NT2/D1 (cell line): ENCODE data around the gene PDPK1.

Source experiments
- SUZ12 ChIP-seq: IDR thresholded peaks from 2 replicates; pipeline ENCODE4 v1.6.1; 2011; ENCODE audit not compliant: insufficient read length, insufficient read depth; ENCODE audit errors: extremely low read depth
- YY1 ChIP-seq: IDR thresholded peaks from 2 replicates; pipeline ENCODE4 v1.6.1; 2011; ENCODE audit not compliant: insufficient read length, insufficient read depth
- ZNF274 ChIP-seq: IDR thresholded peaks from 2 replicates; pipeline ENCODE4 v1.6.1; 2011; ENCODE audit warnings: mild to moderate bottlenecking, low read depth, low read length

DNA sequence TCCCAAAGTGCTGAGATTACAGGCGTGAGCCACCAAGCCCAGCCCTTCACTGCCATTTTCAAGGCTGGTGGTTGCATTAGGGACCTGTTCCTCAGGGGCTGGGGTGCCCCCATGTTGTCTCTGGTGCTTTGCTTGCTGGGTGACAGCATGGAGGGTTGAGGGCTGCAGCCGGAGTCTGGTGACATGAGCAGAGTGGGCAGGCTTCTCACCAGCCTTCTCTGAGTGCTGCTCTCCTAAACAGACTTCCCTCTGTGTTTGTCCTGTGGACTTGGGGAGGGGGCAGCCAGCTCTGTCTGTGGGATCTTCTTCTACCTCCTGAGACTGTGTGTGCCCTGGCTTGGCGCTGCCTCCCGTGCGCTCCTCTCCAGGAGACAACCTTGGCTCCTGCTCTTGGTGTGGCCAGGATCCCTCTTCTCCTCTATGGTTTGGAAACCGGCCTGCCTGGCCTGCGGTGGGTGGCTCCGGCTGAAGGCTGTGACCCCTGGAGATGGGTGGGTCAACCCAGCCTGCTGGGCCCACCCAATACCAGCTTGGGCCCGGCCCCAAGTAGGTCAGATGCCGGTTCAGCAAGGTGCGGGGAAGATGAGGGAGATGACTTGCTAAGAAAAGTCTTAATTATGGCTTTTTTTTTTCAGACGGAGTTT is 72.1 kb downstream of the PDPK1 start:
- TF ChIP-seq YY1 (no peak), ZNF274 (no peak), SUZ12 (no peak)
